Skeletal muscle tissue (tissue), 4 donors: ENCODE results near the gene SAA4. TPM values are rescaled to one million over a fixed set of nuclear protein-coding genes. Genes with fewer than 3 reads are reported as not detected.
"Not testable (repeated sequence)": the region's sequence is repeated elsewhere in the genome, so short reads cannot be mapped to it uniquely, and the experiment has no call there.

ENCODE experiments used
- H3K27ac ChIP-seq: one replicate; pipeline ENCODE4 v1.7.0; 2013; ENCODE audit warnings: mild to moderate bottlenecking, low read depth, low read length, inconsistent platforms
- H3K27me3 ChIP-seq, 3 donors: one replicate each; pipeline ENCODE4 v1.7.0; 2013; ENCODE audit warnings: low read length in 3 of 3; ENCODE audit not compliant: control insufficient read depth in 3 of 3, insufficient read depth in 3 of 3
- H3K36me3 ChIP-seq, 3 donors: one replicate each; pipeline ENCODE4 v1.7.0; 2013; ENCODE audit warnings: low read length in 3 of 3; ENCODE audit not compliant: control insufficient read depth in 3 of 3, insufficient read depth in 3 of 3
- H3K4me1 ChIP-seq, 3 donors: one replicate each; pipeline ENCODE4 v1.7.0; 2013; ENCODE audit warnings: low read length in 3 of 3, mild to moderate bottlenecking in 3 of 3; ENCODE audit not compliant: control insufficient read depth in 3 of 3, insufficient read depth in 3 of 3
- H3K4me3 ChIP-seq, 3 donors: one replicate each; pipeline ENCODE4 v1.7.0; 2013; ENCODE audit warnings: low read length in 3 of 3
- H3K9ac ChIP-seq, 3 donors: one replicate each; pipeline ENCODE4 v1.7.0; 2013; ENCODE audit warnings: low read length in 3 of 3, mild to moderate bottlenecking in 3 of 3, moderate library complexity in 2 of 3, low read depth in 1 of 3
- H3K9me3 ChIP-seq, 3 donors: one replicate each; pipeline ENCODE4 v1.7.0; 2013; ENCODE audit warnings: low read length in 3 of 3; ENCODE audit not compliant: control insufficient read depth in 3 of 3
- total RNA-seq: library from RNA; depleted of rRNA; stranded (reverse); fragments of >200 nt; gene quantifications from one replicate; pipeline ENCODE4 v1.2.3, GENCODE V29; 2014
- donor health status: Osteomylitis.

Gene SAA4
- total RNA-seq, 1 donor from 2014 or later, result not detected

- Histone ChIP-seq H3K27ac (no peak within 1 kb of the TSS), H3K4me1 (peaks cover 2 to 5% (median 4%) of the 10 kb centered on the region in 3 donors)
These were observed 12.0 kb upstream of the SAA4 start, which contains the start of gene SAA2 for GRCh38 chr11:18248561-18248960. SAA2 (minus strand) TSS chr11:18248668; CDS start chr11:18248011, 657 bp downstream.

GRCh38 chr11:18247191-18247581 is 10.6 kb upstream of the SAA4 start:
- not testable (repeated sequence) for H3K4me3 ChIP-seq, H3K27ac ChIP-seq, H3K36me3 ChIP-seq, H3K4me1 ChIP-seq, H3K9ac ChIP-seq, H3K9me3 ChIP-seq, H3K27me3 ChIP-seq

More at GRCh38 chr11:18248561-18248960, 12.0 kb upstream of the SAA4 start, which contains the start of gene SAA2:
- H3K36me3 ChIP-seq, result no peaks in the 10 kb centered on the region
- no peak within 1 kb of the TSS for H3K4me3 ChIP-seq
- H3K9me3 ChIP-seq, result no peaks in the 10 kb centered on the region
- no peaks in the 10 kb centered on the region for H3K27me3 ChIP-seq
- no peak within 1 kb of the TSS for H3K9ac ChIP-seq

GRCh38 chr11:18246379-18247190 is 10.0 kb upstream of the SAA4 start:
- H3K27ac ChIP-seq, H3K4me1 ChIP-seq, H3K9me3 ChIP-seq, H3K9ac ChIP-seq, H3K4me3 ChIP-seq, H3K27me3 ChIP-seq, H3K36me3 ChIP-seq: not testable (repeated sequence)

GRCh38 chr11:18245396-18245795 is 8.8 kb upstream of the SAA4 start:
- Histone ChIP-seq H3K9ac (no peak overlapping the region), H3K9me3 (no peaks in the 10 kb centered on the region), H3K4me1 (peaks cover 2 to 5% (median 4%) of the 10 kb centered on the region in 3 donors), H3K27me3 (peaks cover 0 to 2% (median 0%) of the 10 kb centered on the region in 3 donors), H3K27ac (no peak overlapping the region), H3K36me3 (no peaks in the 10 kb centered on the region), H3K4me3 (no peak overlapping the region)

GRCh38 chr11:18243783-18244362 is 7.3 kb upstream of the SAA4 start:
- no peak overlapping the region for H3K27ac ChIP-seq
- H3K36me3 ChIP-seq, result no peaks in the 10 kb centered on the region
- H3K27me3 ChIP-seq, result peaks cover 0 to 4% (median 0%) of the 10 kb centered on the region in 3 donors
- peaks cover 2 to 5% (median 4%) of the 10 kb centered on the region in 3 donors for H3K4me1 ChIP-seq
- H3K4me3 ChIP-seq, result no peak overlapping the region
- no peaks in the 10 kb centered on the region for H3K9me3 ChIP-seq
- no peak overlapping the region for H3K9ac ChIP-seq

GRCh38 chr11:18239655-18240054 is 3.1 kb upstream of the SAA4 start:
- no peaks in the 10 kb centered on the region for H3K4me1 ChIP-seq
- no peak overlapping the region for H3K27ac ChIP-seq
- H3K27me3 ChIP-seq, result peaks cover 0 to 4% (median 0%) of the 10 kb centered on the region in 3 donors
- no peaks in the 10 kb centered on the region for H3K9me3 ChIP-seq
- no peak overlapping the region for H3K4me3 ChIP-seq
- no peak overlapping the region for H3K9ac ChIP-seq
- no peaks in the 10 kb centered on the region for H3K36me3 ChIP-seq

GRCh38 chr11:18235394-18236334 is 938 bp downstream of the SAA4 start:
- peaks cover 0 to 2% (median 0%) of the 10 kb centered on the region in 3 donors for H3K27me3 ChIP-seq
- H3K9me3 ChIP-seq, result no peaks in the 10 kb centered on the region
- H3K36me3 ChIP-seq, result no peaks in the 10 kb centered on the region
- H3K9ac ChIP-seq, result no peak overlapping the region
- H3K4me1 ChIP-seq, result no peaks in the 10 kb centered on the region
- no peak overlapping the region for H3K27ac ChIP-seq
- no peak overlapping the region for H3K4me3 ChIP-seq

- Histone ChIP-seq H3K4me3 (no peak overlapping the region), H3K36me3 (no peaks in the 10 kb centered on the region), H3K9me3 (no peaks in the 10 kb centered on the region), H3K9ac (no peak overlapping the region), H3K27me3 (no peaks in the 10 kb centered on the region), H3K27ac (no peak overlapping the region), H3K4me1 (no peaks in the 10 kb centered on the region)
These were observed 2.7 kb downstream of the SAA4 start for GRCh38 chr11:18233912-18234311.

- Histone ChIP-seq H3K9me3 (no peaks in the 10 kb centered on the region), H3K9ac (no peak overlapping the region), H3K4me3 (no peak overlapping the region), H3K27ac (no peak overlapping the region), H3K36me3 (no peaks in the 10 kb centered on the region), H3K4me1 (no peaks in the 10 kb centered on the region), H3K27me3 (no peaks in the 10 kb centered on the region)
These were observed 5.7 kb downstream of the SAA4 start for GRCh38 chr11:18230859-18231258.
